BLaER1 (cell line): ENCODE results near the gene SARDH.
"Not testable (repeated sequence)": the region's sequence is repeated elsewhere in the genome, so short reads cannot be mapped to it uniquely, and the experiment has no call there.

Source experiments
- H3K27ac ChIP-seq: shearing (Covaris generic); formaldehyde crosslinking; 2 replicates; pipeline ENCODE4 v1.8.1; 2022
- H3K27me3 ChIP-seq: shearing (Covaris generic); formaldehyde crosslinking; 2 replicates; pipeline ENCODE4 v1.8.1; 2022
- H3K36me3 ChIP-seq: shearing (Covaris generic); formaldehyde crosslinking; 2 replicates; pipeline ENCODE4 v1.8.1; 2022
- H3K4me1 ChIP-seq: shearing (Covaris generic); formaldehyde crosslinking; 2 replicates; pipeline ENCODE4 v1.8.1; 2022
- H3K4me2 ChIP-seq: shearing (Covaris generic); formaldehyde crosslinking; 2 replicates; pipeline ENCODE4 v1.8.1; 2022
- H3K4me3 ChIP-seq: shearing (Covaris generic); formaldehyde crosslinking; 2 replicates; pipeline ENCODE4 v1.8.1; 2022
- H3K9ac ChIP-seq: shearing (Covaris generic); formaldehyde crosslinking; 2 replicates; pipeline ENCODE4 v1.8.1; 2022
- H3K9me3 ChIP-seq: shearing (Covaris generic); formaldehyde crosslinking; 2 replicates; pipeline ENCODE4 v1.8.1; 2022
- H4K20me1 ChIP-seq: shearing (Covaris generic); formaldehyde crosslinking; 2 replicates; pipeline ENCODE4 v1.8.1; 2022
- Cebpa-rat ChIP-seq: shearing (Covaris generic); IDR thresholded peaks from 2 replicates; pipeline ENCODE4 v1.8.1; 2022

The SARDH gene

GRCh38 chr9:133680976-133681657, 57.0 kb downstream of the SARDH start:
- H3K27ac ChIP-seq = peak overlapping the region; percentile 44; the same call in 1 of the 2 replicates
- no peaks in the 10 kb centered on the region for H4K20me1 ChIP-seq
- H3K36me3 ChIP-seq = peaks cover 8% of the 10 kb centered on the region; the same call in 1 of the 2 replicates
- no peak overlapping the region for H3K9ac ChIP-seq
- H3K4me2 ChIP-seq = peak overlapping the region; percentile 91
- TF ChIP-seq Cebpa-rat = no peak
- H3K27me3 ChIP-seq = no peaks in the 10 kb centered on the region
- no peaks in the 10 kb centered on the region for H3K9me3 ChIP-seq
- H3K4me3 ChIP-seq = no peak overlapping the region
- H3K4me1 ChIP-seq = peaks cover 49% of the 10 kb centered on the region

- Histone ChIP-seq H3K36me3 (peaks cover 8% of the 10 kb centered on the region; the same call in 1 of the 2 replicates), H3K4me1 (peaks cover 42% of the 10 kb centered on the region), H4K20me1 (no peaks in the 10 kb centered on the region), H3K27me3 (no peaks in the 10 kb centered on the region), H3K9me3 (no peaks in the 10 kb centered on the region), H3K27ac (peak overlapping the region; percentile 44; the same call in 1 of the 2 replicates), H3K9ac (no peak overlapping the region; the same call in 1 of the 2 replicates), H3K4me2 (no peak overlapping the region), H3K4me3 (no peak overlapping the region)
- TF ChIP-seq Cebpa-rat = no peak
These were observed 57.7 kb downstream of the SARDH start for GRCh38 chr9:133680250-133680975.

GRCh38 chr9:133679466-133680061, 58.6 kb downstream of the SARDH start:
- H3K36me3 ChIP-seq = peaks cover 8% of the 10 kb centered on the region; the same call in 1 of the 2 replicates
- peak overlapping the region; percentile 37 for H3K27ac ChIP-seq
- H4K20me1 ChIP-seq = no peaks in the 10 kb centered on the region
- peaks cover 34% of the 10 kb centered on the region for H3K4me1 ChIP-seq
- H3K4me2 ChIP-seq = no peak overlapping the region
- no peak overlapping the region for H3K9ac ChIP-seq
- no peaks in the 10 kb centered on the region for H3K27me3 ChIP-seq
- no peak for TF ChIP-seq Cebpa-rat
- no peaks in the 10 kb centered on the region for H3K9me3 ChIP-seq
- no peak overlapping the region for H3K4me3 ChIP-seq

- Histone ChIP-seq H3K4me1 (peaks cover 31% of the 10 kb centered on the region), H3K27me3 (no peaks in the 10 kb centered on the region), H3K27ac (peak overlapping the region; percentile 37), H3K4me2 (no peak overlapping the region), H3K4me3 (no peak overlapping the region), H3K36me3 (peaks cover 10% of the 10 kb centered on the region; the same call in 1 of the 2 replicates), H4K20me1 (no peaks in the 10 kb centered on the region), H3K9me3 (no peaks in the 10 kb centered on the region), H3K9ac (no peak overlapping the region)
- no peak for TF ChIP-seq Cebpa-rat
These were observed 59.1 kb downstream of the SARDH start for GRCh38 chr9:133679056-133679455.

- Histone ChIP-seq H3K27me3 (no peaks in the 10 kb centered on the region), H3K27ac (no peak overlapping the region), H3K36me3 (peaks cover 19% of the 10 kb centered on the region; the same call in 1 of the 2 replicates), H3K4me3 (no peak overlapping the region), H3K9ac (no peak overlapping the region), H3K4me1 (peaks cover 31% of the 10 kb centered on the region), H4K20me1 (no peaks in the 10 kb centered on the region), H3K9me3 (0 out of 2 replicates have a peak, but pooled peaks cover under 1% of the 10 kb centered on the region), H3K4me2 (no peak overlapping the region)
- no peak for TF ChIP-seq Cebpa-rat
These were observed 60.8 kb downstream of the SARDH start for GRCh38 chr9:133677126-133678010.

GRCh38 chr9:133676450-133676849, 61.7 kb downstream of the SARDH start:
- Histone ChIP-seq H3K27ac (no peak overlapping the region), H3K4me2 (no peak overlapping the region), H3K36me3 (peaks cover 27% of the 10 kb centered on the region; the same call in 1 of the 2 replicates), H3K4me1 (peaks cover 24% of the 10 kb centered on the region), H3K9ac (no peak overlapping the region), H3K9me3 (0 out of 2 replicates have a peak, but pooled peaks cover 6% of the 10 kb centered on the region), H3K4me3 (no peak overlapping the region), H3K27me3 (no peaks in the 10 kb centered on the region), H4K20me1 (no peaks in the 10 kb centered on the region)
- TF ChIP-seq Cebpa-rat = no peak

- not testable (repeated sequence) for H4K20me1 ChIP-seq, H3K4me3 ChIP-seq, H3K27me3 ChIP-seq, H3K9me3 ChIP-seq, H3K4me2 ChIP-seq, H3K27ac ChIP-seq, H3K9ac ChIP-seq
- Histone ChIP-seq H3K4me1 (peaks cover 21% of the 10 kb centered on the region), H3K36me3 (peaks cover 29% of the 10 kb centered on the region; the same call in 1 of the 2 replicates)
These were observed 62.4 kb downstream of the SARDH start for GRCh38 chr9:133675796-133676195.

- Histone ChIP-seq H3K4me2 (peak overlapping the region; percentile 68; the same call in 1 of the 2 replicates), H4K20me1 (no peaks in the 10 kb centered on the region), H3K27ac (0 out of 2 replicates have a peak overlapping the region, but pooled peaks have one; percentile 6), H3K27me3 (no peaks in the 10 kb centered on the region), H3K4me3 (no peak overlapping the region), H3K9ac (no peak overlapping the region), H3K4me1 (peaks cover 21% of the 10 kb centered on the region), H3K36me3 (peaks cover 42% of the 10 kb centered on the region; the same call in 1 of the 2 replicates), H3K9me3 (peaks cover 6% of the 10 kb centered on the region; the same call in 1 of the 2 replicates)
- no peak for TF ChIP-seq Cebpa-rat
These were observed 64.1 kb downstream of the SARDH start for GRCh38 chr9:133674091-133674490.

- no peak for TF ChIP-seq Cebpa-rat
- Histone ChIP-seq H3K27ac (peak overlapping the region; percentile 49; the same call in 1 of the 2 replicates), H3K9ac (peak overlapping the region; percentile 50; the same call in 1 of the 2 replicates), H3K9me3 (peaks cover 6% of the 10 kb centered on the region; the same call in 1 of the 2 replicates), H3K4me1 (peaks cover 21% of the 10 kb centered on the region), H3K27me3 (no peaks in the 10 kb centered on the region), H3K4me2 (peak overlapping the region; percentile 68), H3K36me3 (peaks cover 39% of the 10 kb centered on the region; the same call in 1 of the 2 replicates), H4K20me1 (no peaks in the 10 kb centered on the region), H3K4me3 (no peak overlapping the region)
These were observed 64.9 kb downstream of the SARDH start for GRCh38 chr9:133673258-133673655.
